Measurements from ENCODE around the gene TM9SF1. TPM values are rescaled to one million over a fixed set of nuclear protein-coding genes. Genes with fewer than 3 reads are reported as not detected.

Gene TM9SF1
- total and polyA plus RNA-seq, 2 of the 13 experiments (the other 11 are each of a cell fraction or from before 2014, with no cell fraction given): 83.2 to 110 TPM

GRCh38 chr14:24195186-24196070 lies at the start of gene TM9SF1 (continued):
- TF ChIP-seq ZBTB40 (IDR thresholded peaks at IDR 0.05) (no peak; the same call in 1 of the 2 replicates), ZBTB40 (CRISPR knock-in tag; IDR thresholded peaks at IDR 0.05) (peak; percentile 92), JUNB (CRISPR knock-in tag; IDR thresholded peaks at IDR 0.05; ENCODE audit: borderline replicate concordance) (no peak), HDAC1 (CRISPR knock-in tag; IDR thresholded peaks at IDR 0.05) (no peak), ZNF547 (CRISPR knock-in tag; IDR thresholded peaks at IDR 0.05) (peak; percentile 100), KDM2A (CRISPR knock-in tag; IDR thresholded peaks at IDR 0.05; ENCODE audit: borderline replicate concordance, low read depth) (peak; percentile 100), SAFB2 (CRISPR knock-in tag; IDR thresholded peaks at IDR 0.05; ENCODE audit: borderline replicate concordance, low read depth) (peak; percentile 100), SIX1 (CRISPR knock-in tag; IDR thresholded peaks at IDR 0.05; ENCODE audit: borderline replicate concordance) (0 out of 2 replicates have a peak, but pooled peaks have one; percentile 42), ZNF124 (CRISPR knock-in tag; IDR thresholded peaks at IDR 0.05) (peak; percentile 73), GPN1 (CRISPR knock-in tag; IDR thresholded peaks at IDR 0.05; ENCODE audit: borderline replicate concordance) (peak; percentile 45), HIVEP1 (CRISPR knock-in tag; IDR thresholded peaks at IDR 0.05) (peak; percentile 99), ZFP82 (CRISPR knock-in tag; IDR thresholded peaks at IDR 0.05; ENCODE audit: borderline replicate concordance) (no peak), RAD51 (IDR thresholded peaks at IDR 0.05; ENCODE audit: borderline replicate concordance) (no peak), ZNF18 (CRISPR knock-in tag; IDR thresholded peaks at IDR 0.05; ENCODE audit: insufficient replicate concordance) (peak; percentile 97), HHEX (CRISPR knock-in tag; IDR thresholded peaks at IDR 0.05) (no peak), ZEB1 (IDR thresholded peaks at IDR 0.05; ENCODE audit: insufficient replicate concordance, low read depth) (no peak), NR2C2 (CRISPR knock-in tag; IDR thresholded peaks at IDR 0.05; ENCODE audit: borderline replicate concordance) (peak; percentile 96), ZNF234 (CRISPR knock-in tag; conservative IDR thresholded peaks at IDR 0.05) (peak; percentile 99), U2AF1 (optimal IDR thresholded peaks at IDR 0.05; ENCODE audit: low read depth, low read length) (peak; percentile 97)
